Stimulated activated naive CD8-positive, alpha-beta T cell treated with anti-CD3 and anti-CD28 coated beads, Interleukin-15, Interleukin-2, amounts not matched to agents 100 ng/mL and 50 ng/mL, for 24 hours (primary cell): ENCODE measurements around the gene TLR8.
"Not testable (repeated sequence)": the region's sequence is repeated elsewhere in the genome, so short reads cannot be mapped to it uniquely, and the experiment has no call there.

Source experiments
- H3K27ac Mint-ChIP-seq: one replicate; pipeline ENCODE4 v1.8.0; 2021; ENCODE audit warnings: mild to moderate bottlenecking, mixed read lengths
- H3K27me3 Mint-ChIP-seq: one replicate; pipeline ENCODE4 v1.8.0; 2021; ENCODE audit warnings: mixed read lengths
- H3K36me3 Mint-ChIP-seq: one replicate; pipeline ENCODE4 v1.8.0; 2021; ENCODE audit warnings: low read depth, mixed read lengths
- H3K4me1 Mint-ChIP-seq: one replicate; pipeline ENCODE4 v1.8.0; 2021; ENCODE audit warnings: low read depth, mixed read lengths
- H3K4me3 Mint-ChIP-seq: one replicate; pipeline ENCODE4 v1.8.0; 2021; ENCODE audit warnings: mild to moderate bottlenecking, mixed read lengths
- H3K9me3 Mint-ChIP-seq: one replicate; pipeline ENCODE4 v1.8.0; 2021; ENCODE audit warnings: mixed read lengths

TLR8 gene

DNA sequence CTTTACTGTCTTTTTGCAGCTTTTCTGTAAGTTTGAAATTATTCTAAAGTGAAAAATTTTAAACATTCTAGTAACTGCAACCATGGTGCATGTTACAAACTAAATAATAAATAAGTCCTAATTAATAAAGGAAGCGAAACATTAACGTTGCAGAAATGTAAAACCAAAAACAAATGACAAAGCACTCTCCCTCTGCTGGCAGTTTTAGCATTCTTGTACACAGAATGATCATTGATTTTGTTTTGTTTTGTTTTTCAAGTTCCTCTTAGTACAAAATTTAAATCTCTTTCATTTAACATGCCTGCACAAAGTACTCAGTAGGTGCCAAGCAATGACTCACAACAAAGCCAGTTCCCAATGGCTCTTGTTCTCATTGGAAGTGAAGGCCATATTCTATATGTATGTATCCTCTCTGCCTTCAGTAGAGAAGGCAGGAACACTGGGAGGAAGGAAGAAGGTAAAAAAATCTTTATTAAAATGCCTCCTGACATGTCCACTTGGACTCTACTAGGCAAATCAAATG, 54.8 kb downstream of the TLR8 start:
- H3K36me3 Mint-ChIP-seq, result peaks cover 4% of the 10 kb centered on the region
- no peaks in the 10 kb centered on the region for H3K9me3 Mint-ChIP-seq
- H3K4me1 Mint-ChIP-seq, result peaks cover 64% of the 10 kb centered on the region
- H3K27ac Mint-ChIP-seq, result peak overlapping the region; percentile 38
- peak overlapping the region; percentile 52 for H3K4me3 Mint-ChIP-seq
- H3K27me3 Mint-ChIP-seq, result no peaks in the 10 kb centered on the region

DNA sequence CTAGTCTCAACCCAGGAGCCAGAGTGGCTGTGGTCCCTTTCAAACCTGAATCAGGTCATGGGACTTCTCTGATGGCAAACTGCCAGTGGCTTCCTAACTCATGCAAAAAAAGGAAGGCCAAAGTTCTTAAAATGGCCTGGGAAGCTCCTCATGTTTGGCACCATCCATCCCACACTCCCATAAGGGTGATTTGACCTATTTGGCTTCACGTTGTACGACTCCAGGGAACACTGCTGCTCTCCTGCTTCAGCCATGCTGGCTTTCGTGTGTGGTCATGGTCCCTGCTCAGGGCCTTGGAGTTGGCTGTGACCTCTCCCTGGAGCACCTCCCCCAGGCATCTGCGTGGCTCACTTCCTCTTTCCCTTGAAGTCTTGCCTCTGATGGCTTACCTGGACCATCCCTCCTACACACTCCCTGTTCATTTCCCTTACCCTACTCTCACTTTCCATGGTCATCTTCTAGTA, 55.7 kb downstream of the TLR8 start:
- no peak overlapping the region for H3K4me3 Mint-ChIP-seq
- peaks cover 65% of the 10 kb centered on the region for H3K4me1 Mint-ChIP-seq
- H3K36me3 Mint-ChIP-seq, result peaks cover 4% of the 10 kb centered on the region

DNA sequence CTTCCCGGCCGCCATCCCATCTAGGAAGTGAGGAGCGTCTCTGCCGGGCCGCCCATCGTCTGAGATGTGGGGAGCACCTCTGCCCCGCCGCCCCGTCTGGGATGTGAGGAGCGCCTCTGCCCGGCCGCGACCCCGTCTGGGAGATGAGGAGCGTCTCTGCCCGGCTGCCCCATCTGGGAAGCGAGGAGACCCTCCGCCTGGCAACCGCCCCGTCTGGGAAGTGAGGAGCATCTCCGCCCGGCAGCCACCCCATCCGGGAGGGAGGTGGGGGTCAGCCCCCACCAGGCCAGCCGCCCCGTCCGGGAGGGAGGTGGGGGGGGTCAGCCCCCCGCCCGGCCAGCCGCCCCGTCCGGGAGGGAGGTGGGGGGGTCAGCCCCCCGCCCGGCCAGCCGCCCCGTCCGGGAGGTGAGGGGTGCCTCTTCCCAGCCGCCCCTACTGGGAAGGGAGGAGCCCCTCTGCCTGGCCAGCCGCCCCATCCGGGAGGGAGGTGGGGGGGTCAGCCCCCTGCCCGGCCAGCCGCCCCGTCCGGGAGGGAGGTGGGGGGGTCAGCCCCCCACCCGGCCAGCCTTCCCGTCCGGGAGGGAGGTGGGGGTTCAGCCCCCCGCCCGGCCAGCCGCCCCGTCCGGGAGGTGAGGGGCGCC, 56.9 kb downstream of the TLR8 start:
- H3K27me3 Mint-ChIP-seq, H3K27ac Mint-ChIP-seq, H3K9me3 Mint-ChIP-seq, H3K36me3 Mint-ChIP-seq, H3K4me3 Mint-ChIP-seq: not testable (repeated sequence)
- peaks cover 63% of the 10 kb centered on the region for H3K4me1 Mint-ChIP-seq

More for the DNA sequence above, 55.7 kb downstream of the TLR8 start:
- Mint-ChIP-seq H3K27me3 (no peaks in the 10 kb centered on the region), H3K27ac (no peak overlapping the region), H3K9me3 (no peaks in the 10 kb centered on the region)

GRCh38 chrX:12965131-12965940, 58.9 kb downstream of the TLR8 start:
- no peak overlapping the region for H3K4me3 Mint-ChIP-seq
- H3K4me1 Mint-ChIP-seq, result peaks cover 63% of the 10 kb centered on the region
- peaks cover 4% of the 10 kb centered on the region for H3K36me3 Mint-ChIP-seq
- no peaks in the 10 kb centered on the region for H3K9me3 Mint-ChIP-seq
- H3K27ac Mint-ChIP-seq, result peak overlapping the region; percentile 92
- H3K27me3 Mint-ChIP-seq, result no peaks in the 10 kb centered on the region

DNA sequence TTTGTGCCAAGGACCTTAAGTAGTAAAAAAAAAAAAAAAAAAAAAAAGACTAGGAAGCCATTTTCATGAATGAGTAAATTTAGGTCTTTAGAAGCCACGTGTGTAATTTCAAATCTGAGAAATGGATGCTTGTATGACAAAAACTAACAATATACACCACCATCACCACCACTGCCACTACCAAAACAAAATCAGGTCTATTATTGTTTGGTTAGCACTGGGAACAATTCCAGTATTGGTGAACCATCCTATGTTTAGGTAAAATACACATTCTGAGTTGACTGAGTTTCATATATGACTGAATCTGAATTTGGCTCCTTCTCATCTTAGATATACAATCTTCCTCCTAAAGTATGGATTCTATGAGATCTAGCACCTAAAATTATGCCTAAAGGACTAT, 59.7 kb downstream of the TLR8 start:
- H3K9me3 Mint-ChIP-seq, result no peaks in the 10 kb centered on the region
- peak overlapping the region; percentile 92 for H3K27ac Mint-ChIP-seq
- no peaks in the 10 kb centered on the region for H3K27me3 Mint-ChIP-seq
- H3K4me1 Mint-ChIP-seq, result peaks cover 63% of the 10 kb centered on the region
- H3K36me3 Mint-ChIP-seq, result peaks cover 4% of the 10 kb centered on the region
- no peak overlapping the region for H3K4me3 Mint-ChIP-seq

GRCh38 chrX:12967711-12968465, 61.5 kb downstream of the TLR8 start:
- Mint-ChIP-seq H3K27me3 (no peaks in the 10 kb centered on the region), H3K9me3 (no peaks in the 10 kb centered on the region), H3K27ac (peak overlapping the region; percentile 92), H3K4me3 (peak overlapping the region; percentile 78), H3K36me3 (no peaks in the 10 kb centered on the region), H3K4me1 (peaks cover 54% of the 10 kb centered on the region)

GRCh38 chrX:12970691-12971202, 64.3 kb downstream of the TLR8 start:
- Mint-ChIP-seq H3K27ac (peak overlapping the region; percentile 97), H3K36me3 (peaks cover 13% of the 10 kb centered on the region), H3K9me3 (no peaks in the 10 kb centered on the region), H3K4me1 (peaks cover 56% of the 10 kb centered on the region), H3K4me3 (peak overlapping the region; percentile 85), H3K27me3 (no peaks in the 10 kb centered on the region)

DNA sequence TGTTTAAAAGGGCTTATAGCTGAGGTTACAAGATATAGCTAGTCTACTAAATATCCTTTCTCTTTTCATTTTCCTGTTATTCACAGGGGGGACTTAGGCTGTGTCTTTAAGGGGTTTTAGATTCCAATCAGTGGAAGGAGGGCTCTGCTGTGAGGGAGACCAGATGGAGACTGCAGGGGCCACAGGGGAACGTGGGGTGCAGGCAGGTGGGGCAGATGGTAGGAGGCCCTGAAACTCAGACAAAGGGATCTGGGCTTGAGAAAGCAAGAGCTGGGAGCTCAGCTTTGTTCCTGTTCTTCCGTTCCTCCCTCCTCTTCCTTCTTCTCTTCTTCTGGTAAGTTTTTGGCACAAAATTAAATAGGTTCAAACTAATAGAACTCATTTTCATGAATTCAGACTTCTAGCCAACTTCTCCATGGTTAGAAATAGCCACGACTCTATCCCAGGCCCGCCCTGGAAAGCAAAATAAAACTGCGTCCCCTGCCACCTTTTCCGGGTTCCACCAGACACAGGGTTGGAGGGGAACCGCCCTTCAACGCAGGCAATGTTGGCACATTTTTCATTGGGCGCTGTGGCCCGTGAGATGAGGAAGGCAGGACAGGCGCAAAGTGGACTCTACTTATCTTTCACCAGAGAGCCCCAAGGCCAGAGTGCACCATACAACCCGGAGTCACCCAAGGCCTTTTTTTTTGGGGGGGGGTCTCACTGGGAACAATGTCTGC, 65.0 kb downstream of the TLR8 start:
- no peaks in the 10 kb centered on the region for H3K27me3 Mint-ChIP-seq
- H3K27ac Mint-ChIP-seq, result peak overlapping the region; percentile 97
- H3K9me3 Mint-ChIP-seq, result no peaks in the 10 kb centered on the region
- H3K4me3 Mint-ChIP-seq, result peak overlapping the region; percentile 85
- H3K4me1 Mint-ChIP-seq, result peaks cover 49% of the 10 kb centered on the region
- H3K36me3 Mint-ChIP-seq, result peaks cover 19% of the 10 kb centered on the region

DNA sequence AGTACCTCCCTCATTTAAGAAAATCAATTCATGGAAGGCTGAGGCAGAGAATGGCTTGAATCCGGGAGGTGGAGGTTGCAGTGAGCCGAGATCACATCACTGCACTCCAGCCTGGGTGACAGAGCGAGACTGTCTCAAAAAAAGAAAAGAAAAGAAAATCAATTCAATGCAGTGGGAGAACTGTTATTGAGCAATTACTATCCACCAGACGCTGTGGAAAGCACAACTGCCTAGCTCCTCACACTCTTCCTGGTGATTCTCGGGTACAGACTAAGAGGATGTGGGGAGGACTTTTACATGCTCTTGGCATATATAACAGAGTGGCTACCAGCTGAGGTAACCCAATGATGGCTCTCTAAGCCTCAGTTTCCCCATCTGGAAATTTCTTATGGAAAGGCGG, 65.8 kb downstream of the TLR8 start:
- Mint-ChIP-seq H3K36me3 (peaks cover 27% of the 10 kb centered on the region), H3K9me3 (no peaks in the 10 kb centered on the region), H3K27me3 (no peaks in the 10 kb centered on the region), H3K27ac (peak overlapping the region; percentile 97), H3K4me1 (peaks cover 45% of the 10 kb centered on the region), H3K4me3 (peak overlapping the region; percentile 85)
